Dedifferentiated amniotic fluid mesenchymal stem cell (primary cell): ENCODE data around the gene MOB2.
"Not testable (repeated sequence)": the region's sequence is repeated elsewhere in the genome, so short reads cannot be mapped to it uniquely, and the experiment has no call there.

Source experiments
- DNase-seq: peaks from one replicate; pipeline ENCODE4 v3.0.0-alpha.2; 2016; ENCODE audit errors: extremely low spot score

Gene MOB2

GRCh38 chr11:1518301-1518700, 31.7 kb upstream of the MOB2 start:
- DNase-seq: no peak

GRCh38 chr11:1517117-1518005, 30.8 kb upstream of the MOB2 start:
- DNase-seq: no peak

- DNase-seq: peak; percentile 51
Measured at GRCh38 chr11:1516273-1517067, 29.9 kb upstream of the MOB2 start.

- peak; percentile 60 for DNase-seq
Measured at GRCh38 chr11:1515082-1516060, 28.8 kb upstream of the MOB2 start.

- DNase-seq: no peak
Measured at GRCh38 chr11:1514336-1515061, 27.9 kb upstream of the MOB2 start.

- DNase-seq: no peak
Measured at GRCh38 chr11:1513326-1514296, 27.0 kb upstream of the MOB2 start.

- not testable (repeated sequence) for DNase-seq
Measured at GRCh38 chr11:1512531-1513258, 26.1 kb upstream of the MOB2 start.

GRCh38 chr11:1511937-1512496, 25.4 kb upstream of the MOB2 start:
- DNase-seq: no peak

- DNase-seq: no peak
Measured at GRCh38 chr11:1510928-1511327, 24.3 kb upstream of the MOB2 start.

GRCh38 chr11:1510351-1510750, 23.8 kb upstream of the MOB2 start:
- DNase-seq: not testable (repeated sequence)

- DNase-seq: no peak
Measured at GRCh38 chr11:1509626-1510255, 23.2 kb upstream of the MOB2 start.

GRCh38 chr11:1508986-1509385, 22.4 kb upstream of the MOB2 start:
- DNase-seq: no peak

GRCh38 chr11:1508491-1508891, 21.9 kb upstream of the MOB2 start:
- DNase-seq: no peak

- DNase-seq: no peak
Measured at GRCh38 chr11:1507381-1508140, 21.0 kb upstream of the MOB2 start.

- no peak for DNase-seq
Measured at GRCh38 chr11:1506981-1507380, 20.4 kb upstream of the MOB2 start.

- no peak for DNase-seq
Measured at GRCh38 chr11:1505480-1505879, 18.9 kb upstream of the MOB2 start.

GRCh38 chr11:1504581-1505290, 18.2 kb upstream of the MOB2 start:
- no peak for DNase-seq
